GM18498 (cell line): ENCODE data around the gene CFAP157.
"Not testable (repeated sequence)": the region's sequence is repeated elsewhere in the genome, so short reads cannot be mapped to it uniquely, and the experiment has no call there.

Experiments used
- ATAC-seq: cut with Tn5 transposase; IDR thresholded peaks from one replicate; pipeline ENCODE4 v1.9.1; 2021; ENCODE audit warnings: mild to moderate bottlenecking, moderate library complexity; ENCODE audit not compliant: unreplicated experiment

CFAP157 gene

DNA sequence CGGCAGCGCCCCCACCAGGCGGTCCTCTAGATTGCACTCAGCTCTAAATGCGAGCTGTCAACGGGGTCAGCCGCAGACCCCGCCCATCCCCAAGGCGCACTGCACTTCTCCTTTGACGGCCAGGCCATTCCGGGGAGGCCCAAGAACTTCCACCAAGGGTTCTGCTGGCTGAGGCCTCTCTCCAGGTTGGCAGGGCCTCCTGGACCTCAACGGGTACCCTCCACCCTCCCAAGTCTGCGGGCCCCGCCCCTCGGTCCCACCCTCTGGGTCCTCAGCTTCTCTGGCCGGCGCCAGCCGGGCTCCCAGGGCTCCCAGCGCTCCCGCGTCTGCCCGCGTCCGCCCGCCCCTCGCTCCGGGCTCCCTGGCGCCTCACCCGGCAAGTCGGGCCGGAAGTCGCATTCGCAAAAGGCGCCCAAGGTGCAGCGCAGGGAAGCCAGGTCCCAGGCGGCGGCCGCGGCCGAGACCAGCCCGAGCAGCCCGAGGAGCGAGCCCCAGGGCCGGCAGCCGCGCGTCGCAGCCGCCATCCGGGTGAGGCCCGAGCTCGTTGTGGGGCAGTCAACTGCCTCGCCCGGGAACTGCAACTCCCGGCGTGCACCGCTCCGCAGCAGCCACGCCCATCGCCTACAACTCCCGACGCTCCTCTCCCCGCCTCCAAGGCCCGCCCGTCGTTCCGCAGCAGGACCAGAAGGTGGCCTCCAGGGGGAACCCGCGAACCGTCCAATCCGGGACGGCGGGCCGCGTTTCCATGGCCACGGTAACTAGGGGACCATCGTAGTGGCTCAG is 28.1 kb downstream of the CFAP157 start, which contains the start of gene TOR2A:
TOR2A (minus strand) TSS at position 548 of the 783 bp plus-strand sequence; CDS start at position 524, 24 bp downstream.
- ATAC-seq = peak; percentile 87

DNA sequence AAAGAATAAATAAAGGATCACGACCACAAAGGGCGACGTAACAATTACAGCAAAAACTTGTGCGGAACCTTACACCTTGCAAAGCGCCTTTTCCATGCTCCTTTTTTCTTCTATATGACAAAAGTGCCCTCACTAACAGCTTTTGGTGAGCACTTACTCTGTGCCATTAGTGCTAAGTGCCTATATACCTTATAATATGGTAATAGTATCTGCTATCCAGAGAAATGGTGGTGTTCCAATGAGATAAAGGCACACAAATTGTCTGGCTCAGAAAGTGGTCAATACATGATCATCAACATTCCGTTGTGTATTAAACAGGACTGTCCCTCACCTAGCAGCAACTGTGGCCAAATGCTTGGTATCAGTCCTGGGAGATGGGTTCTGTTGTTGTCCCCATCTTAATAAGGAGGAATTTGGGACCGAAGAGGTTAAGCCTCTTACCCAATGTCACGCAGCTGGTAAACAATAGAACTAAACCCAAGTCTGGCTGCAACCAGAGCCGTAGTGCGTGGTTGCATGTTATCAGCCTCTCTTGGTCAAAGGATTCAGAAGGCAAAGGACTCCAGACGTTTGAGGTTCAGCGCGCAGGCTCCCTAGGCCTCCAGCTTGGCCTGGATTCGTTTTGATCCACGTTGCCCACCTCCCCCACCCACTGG is 28.9 kb downstream of the CFAP157 start:
- ATAC-seq = peak; percentile 6

DNA sequence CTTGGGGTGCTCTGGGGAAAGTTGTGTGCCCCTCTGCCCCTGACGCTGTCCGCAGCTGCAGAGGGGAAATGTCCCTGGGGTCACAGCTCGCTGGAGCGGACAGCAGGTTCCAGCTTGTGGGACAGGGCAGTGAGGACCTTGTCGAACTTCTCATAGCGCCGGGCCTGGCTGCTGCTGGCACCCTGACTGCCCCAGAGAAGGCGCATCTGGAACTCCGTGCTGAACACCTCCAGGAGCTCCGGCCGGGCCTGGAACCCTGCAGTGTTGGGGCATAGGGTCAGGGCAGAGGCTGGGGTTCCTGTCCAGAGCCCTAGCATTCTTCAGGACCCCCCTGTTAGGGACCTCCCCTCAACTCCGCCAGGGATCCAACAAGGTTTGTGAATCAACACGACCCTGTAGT is 31.9 kb downstream of the CFAP157 start:
- ATAC-seq = no peak

DNA sequence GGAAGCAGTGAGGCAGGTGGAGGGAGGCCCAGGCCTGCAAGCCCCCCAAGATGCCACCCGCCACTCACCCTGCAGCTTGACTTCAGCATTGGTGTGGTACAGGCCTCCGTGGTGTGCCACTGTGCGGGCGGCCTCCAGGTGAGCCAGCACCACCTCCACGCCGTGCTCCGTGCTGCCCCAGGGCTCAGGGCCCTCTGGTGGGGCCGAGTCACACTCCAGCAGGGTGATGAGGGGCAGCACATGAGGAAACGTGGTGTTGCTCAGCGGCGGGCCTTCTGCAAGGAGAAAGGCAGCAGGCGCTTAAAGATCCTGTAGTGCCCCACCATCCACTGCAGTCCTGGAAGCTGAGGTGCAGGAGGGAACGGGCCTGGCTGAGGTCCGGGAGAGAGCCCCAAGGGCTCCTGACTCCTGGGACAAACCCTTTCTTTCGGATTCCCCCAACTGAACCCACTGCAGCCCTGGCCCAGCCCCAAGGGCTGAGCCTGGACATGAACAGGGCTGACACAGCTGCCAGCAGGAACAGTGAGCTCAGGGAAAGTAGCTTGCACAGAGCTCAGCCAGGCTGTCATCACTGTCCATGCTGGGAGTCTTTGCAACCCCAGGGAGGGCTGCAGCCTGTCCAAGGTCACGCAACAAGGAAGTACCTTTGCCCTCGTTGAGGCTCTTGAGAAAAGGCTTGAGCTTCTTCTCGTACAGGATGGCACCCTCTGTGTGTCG is 33.0 kb downstream of the CFAP157 start:
- no peak for ATAC-seq

DNA sequence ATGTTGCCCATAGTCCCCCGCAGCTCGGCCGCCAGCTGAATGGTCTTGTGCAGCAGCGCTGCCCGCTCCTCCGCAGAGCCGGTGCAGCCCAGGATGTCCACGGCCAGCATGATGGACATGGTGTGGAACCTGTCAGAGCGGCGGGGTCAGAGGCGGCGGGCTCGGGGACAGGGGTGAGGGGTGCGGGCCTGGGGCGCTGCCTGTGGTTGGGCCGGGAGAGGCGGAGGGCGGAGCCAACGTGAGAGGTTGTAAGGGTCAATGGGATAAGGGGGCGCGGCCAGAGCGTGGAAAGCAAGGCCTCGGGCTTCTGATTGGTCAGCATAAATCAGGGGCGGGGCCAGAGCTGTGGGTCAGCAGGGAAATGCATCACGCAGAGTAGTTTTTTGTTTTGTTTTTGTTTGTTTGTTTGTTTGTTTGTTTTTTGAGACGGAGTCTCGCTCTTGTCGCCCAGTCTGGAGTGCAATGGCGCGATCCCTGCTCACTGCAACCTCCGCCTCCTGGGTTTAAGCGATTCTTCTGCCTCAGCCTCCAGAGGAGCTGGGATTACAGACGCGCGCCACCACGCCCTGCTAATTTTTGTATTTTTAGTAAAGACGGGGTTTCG is 35.1 kb downstream of the CFAP157 start:
- no peak for ATAC-seq

DNA sequence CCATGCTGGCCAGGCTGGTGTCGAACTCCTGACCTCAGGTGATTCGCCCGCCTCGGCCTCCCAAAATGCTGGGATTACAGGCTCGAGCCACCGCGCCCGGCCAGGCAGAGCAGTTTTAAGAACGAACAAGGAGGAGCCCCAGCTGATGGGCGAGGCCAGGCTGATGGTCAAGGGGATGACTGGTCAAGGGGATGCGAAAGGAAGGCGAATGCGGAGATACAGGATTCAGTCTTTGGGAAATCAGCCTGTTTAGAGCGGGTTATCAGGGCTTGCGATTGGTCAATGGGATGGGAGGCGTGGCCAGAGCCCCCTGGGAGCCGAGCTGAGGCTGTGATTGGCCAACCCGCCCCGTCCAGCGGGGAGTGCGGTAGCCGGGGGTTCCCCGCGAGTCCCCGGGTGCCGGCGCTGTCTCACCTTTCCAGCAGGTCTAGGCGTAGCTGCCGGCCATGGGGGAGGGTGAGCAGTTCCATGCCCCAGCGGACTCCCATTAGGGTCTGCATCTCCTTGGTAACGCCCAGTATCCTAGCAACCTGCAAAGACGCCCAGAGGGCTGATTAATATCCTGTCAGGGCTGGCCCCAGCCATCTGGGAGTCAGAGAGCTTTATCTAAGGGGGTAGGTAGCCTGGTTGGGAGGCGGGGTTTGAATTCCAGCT is 35.8 kb downstream of the CFAP157 start:
- ATAC-seq = no peak

DNA sequence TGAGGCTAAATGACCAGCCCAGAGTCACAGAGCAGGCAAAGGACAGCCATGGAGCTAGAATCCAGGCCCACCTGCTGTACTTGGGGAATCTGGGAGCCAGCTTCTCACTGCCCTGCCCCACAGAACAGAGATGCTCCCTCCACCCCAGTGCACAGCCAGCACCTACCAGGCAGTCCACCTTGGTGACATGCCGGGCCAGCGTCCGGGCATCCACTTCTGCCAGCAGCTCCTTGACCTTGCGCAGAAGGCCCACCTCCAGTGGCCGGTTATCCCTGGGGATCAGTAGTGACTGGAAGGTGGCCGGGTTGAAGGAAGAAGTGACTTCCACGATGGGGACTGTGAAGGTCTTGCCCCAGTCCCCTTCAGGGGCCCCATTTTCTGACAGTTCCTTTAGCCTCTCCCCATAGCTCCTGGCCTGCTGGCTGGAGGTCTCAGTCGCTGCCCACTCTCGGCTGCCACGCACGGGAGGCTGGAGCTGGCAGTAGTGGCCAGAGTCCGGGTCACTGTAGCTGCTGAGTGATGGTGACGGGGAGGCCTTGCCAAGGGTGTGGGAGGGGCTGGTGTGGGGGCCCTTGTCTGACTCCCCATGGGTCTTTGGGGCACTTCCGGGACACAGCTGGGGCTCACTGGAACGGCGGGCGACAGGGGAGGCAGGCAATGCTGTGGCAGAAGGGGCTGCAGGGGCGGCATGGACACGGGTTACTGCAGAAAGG is 37.8 kb downstream of the CFAP157 start:
- no peak for ATAC-seq

DNA sequence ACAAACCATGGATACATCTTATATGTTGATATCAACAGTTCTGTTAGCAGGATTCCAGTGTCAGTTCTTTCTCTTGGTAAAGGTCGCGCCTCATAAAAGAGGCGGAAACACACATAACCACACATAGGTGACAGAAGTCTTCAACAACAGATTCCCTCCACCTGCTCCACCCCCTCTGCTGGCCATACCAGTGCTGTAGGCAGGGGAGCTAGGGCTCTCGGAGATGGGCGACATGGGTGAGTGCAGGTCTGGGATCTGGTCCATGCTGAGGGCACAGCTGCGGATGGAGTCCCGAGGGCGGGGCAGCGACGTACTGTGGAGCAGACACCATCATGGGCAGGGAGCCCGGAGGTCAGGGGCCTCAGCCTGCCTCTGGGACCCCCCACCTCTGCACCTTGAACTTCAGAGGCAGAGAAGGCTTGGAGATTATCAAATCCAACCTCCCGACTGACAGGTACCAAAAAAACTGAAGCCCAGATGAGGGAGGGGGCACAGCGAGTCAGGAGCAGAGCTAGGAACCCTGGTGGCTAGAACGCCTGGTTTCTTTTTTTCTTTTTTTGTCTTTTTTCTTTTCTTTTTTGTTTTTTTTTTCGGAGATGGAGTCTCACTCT is 40.3 kb downstream of the CFAP157 start:
- ATAC-seq = no peak

DNA sequence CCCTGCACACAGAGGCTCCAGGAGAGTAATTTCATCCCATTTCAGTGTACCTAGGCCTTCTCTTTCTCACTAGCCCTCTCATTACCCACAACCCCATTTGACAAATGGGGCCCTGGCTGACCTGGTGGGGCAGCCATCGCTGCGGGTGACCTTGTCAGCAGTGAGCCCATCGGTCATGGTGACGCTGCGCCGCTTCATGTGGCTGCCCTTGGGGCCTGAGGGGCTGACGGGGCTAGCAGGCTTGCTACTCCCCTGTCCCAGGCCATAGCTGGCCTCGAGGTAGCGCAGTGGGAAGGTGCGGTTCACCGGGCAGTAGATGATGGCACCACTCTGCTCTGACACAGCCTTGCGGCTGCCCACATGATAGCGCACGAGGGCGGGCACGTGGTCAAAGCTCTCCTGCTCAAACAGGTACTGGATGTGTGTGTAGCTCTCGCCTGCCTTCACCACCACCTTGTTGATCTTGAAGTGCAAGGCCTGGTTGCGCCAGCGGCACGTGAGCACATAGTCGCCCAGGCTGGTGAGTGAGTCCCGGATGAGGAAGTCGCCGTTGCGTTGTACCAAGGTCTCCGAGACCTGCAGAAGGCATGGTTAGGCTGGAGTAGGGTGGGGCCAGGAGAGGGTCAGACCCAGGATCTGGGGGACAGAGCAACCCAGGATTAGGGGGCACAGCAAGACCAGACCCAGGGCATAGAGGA is 42.5 kb downstream of the CFAP157 start:
- no peak for ATAC-seq

DNA sequence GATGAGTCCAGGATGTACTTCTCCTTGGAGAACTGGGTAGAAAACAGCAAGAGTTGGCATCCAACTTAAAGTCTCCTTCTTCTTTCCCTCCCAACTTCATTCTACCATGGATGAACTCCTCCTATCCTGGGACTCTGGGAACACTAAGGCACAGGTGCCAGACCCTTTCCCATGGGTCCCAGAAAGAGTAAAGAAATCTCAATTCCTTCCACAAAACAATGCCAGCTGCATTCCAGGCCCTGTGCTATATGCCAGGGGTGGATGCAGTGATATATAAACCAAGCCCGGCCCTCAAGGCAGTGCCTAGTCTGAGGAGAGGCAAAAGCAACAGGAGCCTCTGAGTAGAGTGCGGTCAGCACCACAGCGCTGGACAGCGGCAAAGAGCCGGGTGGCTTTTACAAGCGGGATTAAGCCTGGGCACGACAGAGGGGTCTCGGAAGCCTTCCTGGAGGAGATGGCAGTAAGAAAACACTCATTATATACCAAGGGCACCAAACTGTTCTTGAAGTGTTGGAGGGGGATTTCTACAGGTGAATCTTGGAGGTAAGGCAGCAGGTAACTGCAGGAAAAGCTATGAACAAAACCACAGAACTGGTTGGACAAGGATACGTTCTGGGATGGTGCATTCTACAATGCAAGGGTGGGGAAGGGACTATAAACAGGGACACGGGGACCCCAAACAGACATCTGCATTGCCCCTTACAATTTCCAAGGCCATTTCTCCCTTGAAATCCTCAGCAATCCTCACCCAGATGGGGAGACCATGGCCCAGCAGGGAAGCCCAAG is 44.7 kb downstream of the CFAP157 start:
- no peak for ATAC-seq

DNA sequence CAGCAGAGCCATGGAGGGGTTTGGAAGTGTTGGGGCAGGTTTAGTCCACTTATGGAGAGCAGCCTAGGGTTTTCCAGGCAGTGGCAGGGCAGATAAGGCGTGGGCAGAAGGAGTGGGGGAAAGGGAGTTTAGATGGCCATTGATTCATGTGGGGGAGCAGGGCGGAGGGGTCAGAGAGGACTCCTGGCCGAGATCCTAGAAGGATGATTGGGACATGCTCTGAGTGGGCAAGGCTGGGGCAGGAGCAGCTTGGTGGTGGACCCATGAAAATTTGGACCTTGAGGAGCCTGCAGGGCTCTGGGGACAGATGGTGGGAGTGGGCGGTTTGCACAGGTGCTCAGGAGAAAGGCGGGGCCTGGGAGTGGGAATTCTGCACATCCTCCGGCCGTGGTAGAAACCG is 46.4 kb downstream of the CFAP157 start:
- no peak for ATAC-seq

DNA sequence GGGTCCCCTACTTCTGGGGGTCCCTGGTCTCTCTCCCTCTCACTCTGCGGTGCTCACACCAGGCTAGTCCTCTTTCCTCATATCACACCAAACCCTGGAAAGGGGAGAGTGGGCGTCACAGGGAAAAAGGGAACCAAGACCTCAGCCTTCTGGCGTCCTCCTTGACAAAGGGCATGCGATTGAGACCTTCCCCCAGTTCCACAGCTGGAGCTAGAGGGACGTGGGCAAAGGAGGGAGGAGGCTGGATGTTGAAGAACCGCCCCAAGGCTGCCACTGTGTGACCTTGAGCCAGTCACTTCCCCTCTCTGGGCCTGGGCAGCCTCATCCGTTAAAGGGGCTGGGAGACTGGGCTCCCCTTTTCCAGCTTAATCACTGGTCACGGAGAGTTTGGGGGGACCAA is 46.8 kb downstream of the CFAP157 start:
- no peak for ATAC-seq

DNA sequence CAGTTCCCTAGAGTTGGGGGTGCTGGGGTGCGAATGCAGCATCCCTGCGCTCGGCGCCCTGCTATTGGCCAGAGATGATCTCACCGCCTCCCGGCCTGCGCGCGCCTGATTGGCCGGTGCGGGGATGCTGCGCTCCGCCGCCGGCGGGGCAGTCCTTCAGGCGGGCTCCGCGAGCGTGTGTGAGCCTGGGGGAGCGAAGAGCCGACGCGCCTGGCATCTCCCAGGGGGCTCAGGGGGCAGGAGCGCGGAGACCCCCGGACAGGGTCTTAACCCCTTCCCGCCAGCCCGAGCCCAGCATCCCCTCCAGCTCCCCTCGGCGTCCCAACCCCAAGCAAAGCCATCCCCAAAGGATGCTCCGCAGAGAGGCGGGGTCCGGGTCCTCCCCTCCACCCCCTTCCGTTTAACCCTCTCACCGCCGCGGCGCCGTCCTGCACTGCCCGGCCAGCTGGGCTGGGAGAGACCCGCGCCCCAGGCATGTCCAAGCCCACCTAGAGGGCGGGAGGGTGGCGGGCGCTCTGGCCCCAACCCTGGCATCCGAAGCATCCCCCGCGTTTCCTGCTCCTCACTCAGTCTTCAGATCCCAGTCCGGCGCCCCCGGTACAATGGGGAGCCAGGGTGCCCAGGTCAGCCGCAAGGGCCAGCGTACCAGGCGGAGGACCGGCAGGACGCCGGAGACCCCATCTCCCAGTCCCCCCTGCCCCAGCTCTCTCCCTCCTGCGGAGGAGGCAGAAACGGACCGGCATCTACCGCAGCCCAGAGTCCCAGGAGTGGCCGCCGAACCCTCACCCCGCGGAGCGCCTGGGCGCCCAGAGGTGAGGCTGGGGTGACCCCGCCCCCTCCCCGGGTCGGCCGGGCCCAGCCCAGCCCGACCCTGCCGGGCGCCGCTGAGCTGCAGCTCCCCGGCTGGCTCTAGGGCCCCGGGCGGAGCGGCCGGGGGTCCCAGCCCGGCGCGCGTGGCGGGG is 47.6 kb downstream of the CFAP157 start:
- no peak for ATAC-seq

DNA sequence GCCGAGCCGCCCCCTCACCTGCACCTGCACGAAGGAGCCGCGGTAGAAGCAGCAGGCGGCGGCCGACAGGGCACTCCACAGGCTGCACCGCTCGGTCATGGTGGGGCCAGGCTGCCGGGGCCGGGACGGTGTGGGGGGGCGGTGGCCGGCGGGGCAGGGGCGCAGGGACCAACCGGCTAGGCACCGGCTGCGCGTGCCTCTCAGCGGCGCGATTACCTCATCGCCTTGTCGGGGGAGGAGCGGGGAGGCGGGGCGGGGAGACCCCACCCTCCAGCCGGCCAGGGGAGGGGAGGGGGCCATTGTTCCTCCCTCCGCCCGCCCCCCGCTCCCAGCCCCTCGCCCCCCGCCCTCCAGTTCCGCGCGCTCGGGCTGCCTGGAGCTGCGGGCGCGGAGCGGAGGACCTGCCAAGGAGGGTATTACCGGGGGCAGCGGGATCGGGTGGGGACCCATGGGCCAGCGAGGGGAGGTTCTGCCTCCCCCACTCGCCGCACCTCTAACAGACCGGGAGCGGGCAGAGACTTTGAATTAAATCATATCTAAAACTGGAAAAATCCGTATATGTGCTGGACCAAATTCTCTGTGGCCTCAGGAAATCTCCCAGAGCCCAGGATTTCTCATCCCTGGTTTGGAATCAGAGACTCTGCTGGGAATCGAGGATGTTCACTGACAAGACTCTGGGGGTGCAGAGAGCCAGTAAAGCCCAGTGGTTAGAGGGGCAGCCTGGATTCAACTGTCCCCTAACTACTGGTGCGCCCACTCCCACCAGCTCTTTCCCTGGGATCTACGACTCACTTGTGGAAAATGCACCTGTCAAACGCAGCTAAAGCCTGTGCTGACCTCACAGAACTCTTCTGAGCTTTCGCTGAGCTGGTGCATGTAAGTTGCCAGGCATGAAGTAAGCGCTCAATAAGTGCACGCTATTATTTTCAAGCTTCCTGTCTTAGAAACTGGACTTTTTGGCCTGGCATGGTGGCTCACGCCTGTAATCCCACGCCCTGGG is 48.6 kb downstream of the CFAP157 start:
- no peak for ATAC-seq

DNA sequence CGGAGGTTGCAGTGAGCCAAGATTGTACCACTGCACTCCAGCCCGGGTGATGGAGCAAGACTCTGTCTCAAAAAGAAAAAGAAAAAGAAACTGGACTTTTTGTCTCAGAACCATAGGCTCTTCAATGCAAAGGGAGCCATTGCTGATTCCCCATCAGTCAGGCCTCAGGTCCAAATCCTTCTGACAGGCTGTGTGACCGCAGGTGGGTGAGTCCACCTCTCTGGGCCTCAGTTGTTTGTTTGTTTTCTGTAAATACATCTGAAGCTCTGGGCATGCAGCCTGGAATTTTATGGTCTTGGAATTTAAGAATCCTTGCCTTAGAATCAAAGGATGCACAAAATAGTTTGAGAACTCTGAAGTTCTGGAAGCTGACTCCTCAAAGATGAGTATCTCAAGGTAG is 49.4 kb downstream of the CFAP157 start:
- no peak for ATAC-seq

DNA sequence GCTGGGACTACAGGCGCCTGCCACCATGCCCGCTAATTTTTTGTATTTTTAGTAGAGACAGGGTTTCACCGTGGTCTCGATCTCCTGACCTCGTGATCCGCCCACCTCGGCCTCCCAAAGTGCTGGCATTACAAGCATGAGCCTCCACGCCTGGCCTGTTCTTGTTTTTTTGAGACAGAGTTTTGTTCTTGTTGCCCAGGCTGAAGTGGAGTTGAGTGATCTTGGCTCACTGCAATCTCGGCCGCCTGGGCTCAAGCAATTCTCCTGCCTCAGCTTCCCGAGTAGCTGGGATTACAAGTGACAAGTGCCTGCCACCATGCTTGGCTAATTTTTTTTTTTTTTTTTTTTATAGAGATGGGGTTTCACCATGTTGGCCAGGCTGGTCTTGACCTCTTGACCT is 50.0 kb downstream of the CFAP157 start:
- ATAC-seq = not testable (repeated sequence)
